ENCODE results near the gene PCIF1.

- TF ChIP-seq CTCF (IDR thresholded peaks at IDR 0.05) (no peak), POLR2A (IDR thresholded peaks at IDR 0.05) (no peak)
Observed at GRCh38 chr20:45991616-45992015, 57.1 kb downstream of the PCIF1 start.
